Measurements from ENCODE around the gene MARK1.

MARK1 gene

GRCh38 chr1:220652995-220653394 is 125.1 kb downstream of the MARK1 start:
- TF ChIP-seq CTCF (conservative IDR thresholded peaks at IDR 0.05; ENCODE audit: low read length): no peak
- DNase-seq (ENCODE audit: low read depth): no peak
- H3K4me3 ChIP-seq (ENCODE audit: low read length): no peak overlapping the region

GRCh38 chr1:220655509-220655908 is 127.6 kb downstream of the MARK1 start:
- no peak for TF ChIP-seq CTCF (conservative IDR thresholded peaks at IDR 0.05; ENCODE audit: low read length)
- DNase-seq (ENCODE audit: low read depth): no peak

GRCh38 chr1:220655961-220656740 is 128.2 kb downstream of the MARK1 start:
- no peak for TF ChIP-seq CTCF (conservative IDR thresholded peaks at IDR 0.05; ENCODE audit: low read length)
- no peak overlapping the region for H3K4me3 ChIP-seq (ENCODE audit: low read length)
- DNase-seq (ENCODE audit: low read depth): no peak

More at GRCh38 chr1:220655509-220655908, 127.6 kb downstream of the MARK1 start:
- H3K4me3 ChIP-seq (ENCODE audit: low read length): no peak overlapping the region

GRCh38 chr1:220666349-220666748 is 138.4 kb downstream of the MARK1 start:
- TF ChIP-seq CTCF (conservative IDR thresholded peaks at IDR 0.05; ENCODE audit: low read length): no peak
- H3K4me3 ChIP-seq (ENCODE audit: low read length): no peak overlapping the region
- no peak for DNase-seq (ENCODE audit: low read depth)

GRCh38 chr1:220669005-220669404 is 141.1 kb downstream of the MARK1 start:
- no peak overlapping the region for H3K4me3 ChIP-seq (ENCODE audit: low read length)
- DNase-seq (ENCODE audit: low read depth): no peak
- no peak for TF ChIP-seq CTCF (conservative IDR thresholded peaks at IDR 0.05; ENCODE audit: low read length)

GRCh38 chr1:220670365-220670764 is 142.4 kb downstream of the MARK1 start:
- H3K4me3 ChIP-seq (ENCODE audit: low read length): no peak overlapping the region
- no peak for TF ChIP-seq CTCF (conservative IDR thresholded peaks at IDR 0.05; ENCODE audit: low read length)
- DNase-seq (ENCODE audit: low read depth): no peak

GRCh38 chr1:220673921-220674320 is 146.0 kb downstream of the MARK1 start:
- no peak overlapping the region for H3K4me3 ChIP-seq (ENCODE audit: low read length)
- no peak for DNase-seq (ENCODE audit: low read depth)
- no peak for TF ChIP-seq CTCF (conservative IDR thresholded peaks at IDR 0.05; ENCODE audit: low read length)
